ENCODE measurements around the gene MREG.
"Not testable (repeated sequence)": the region's sequence is repeated elsewhere in the genome, so short reads cannot be mapped to it uniquely, and the experiment has no call there.

The MREG gene

DNA sequence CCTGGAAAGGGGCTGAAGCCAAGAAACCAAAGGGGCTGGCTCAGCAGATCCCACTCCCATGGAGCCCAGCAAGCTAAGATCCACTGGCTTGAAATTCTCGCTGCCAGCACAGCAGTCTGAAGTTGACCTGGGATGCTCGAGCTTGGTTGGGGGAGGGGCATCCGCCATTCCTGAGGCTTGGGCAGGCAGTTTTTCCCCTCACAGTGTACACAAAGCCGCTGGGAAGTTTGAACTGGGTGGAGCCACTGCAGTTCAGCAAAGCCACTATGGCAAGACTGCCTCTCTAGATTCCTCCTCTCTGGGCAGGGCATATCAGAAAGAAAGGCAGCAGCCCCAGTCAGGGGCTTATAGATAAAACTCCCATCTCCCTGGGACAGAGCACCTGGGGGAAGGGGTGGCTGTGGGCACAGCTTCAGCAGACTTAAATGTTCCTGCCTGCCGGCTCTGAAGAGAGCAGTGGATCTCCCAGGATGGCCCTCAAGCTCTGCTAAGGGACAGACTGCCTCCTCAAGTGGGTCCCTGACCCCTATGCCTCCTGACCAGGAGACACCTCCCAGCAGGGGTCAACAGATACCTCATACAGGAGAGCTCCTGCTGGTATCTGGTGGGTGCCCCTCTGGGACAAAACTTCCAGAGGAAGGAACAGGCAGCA lies 24.7 kb downstream of the MREG start:
- DNase-seq (ENCODE audit: low spot score) = not testable (repeated sequence)

DNA sequence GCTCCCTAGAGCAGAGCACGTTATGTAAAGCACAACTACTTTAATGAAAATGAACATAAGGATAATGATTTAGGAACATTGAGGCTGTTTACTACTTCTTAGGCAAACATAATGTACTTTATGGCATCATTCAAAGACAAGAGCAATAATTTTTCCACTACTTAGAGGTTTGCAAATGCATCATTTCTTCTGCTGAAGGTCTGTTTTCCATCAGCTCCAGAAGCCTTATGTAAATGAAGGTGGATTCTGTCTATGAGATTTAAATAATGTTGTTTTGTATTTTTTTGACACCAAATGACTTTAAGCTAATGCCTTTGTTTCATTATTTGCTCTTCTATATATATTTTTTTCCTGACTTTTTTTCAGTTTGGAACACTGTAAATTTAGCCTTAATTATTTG lies 28.1 kb downstream of the MREG start:
- no peak for DNase-seq (ENCODE audit: low spot score)

DNA sequence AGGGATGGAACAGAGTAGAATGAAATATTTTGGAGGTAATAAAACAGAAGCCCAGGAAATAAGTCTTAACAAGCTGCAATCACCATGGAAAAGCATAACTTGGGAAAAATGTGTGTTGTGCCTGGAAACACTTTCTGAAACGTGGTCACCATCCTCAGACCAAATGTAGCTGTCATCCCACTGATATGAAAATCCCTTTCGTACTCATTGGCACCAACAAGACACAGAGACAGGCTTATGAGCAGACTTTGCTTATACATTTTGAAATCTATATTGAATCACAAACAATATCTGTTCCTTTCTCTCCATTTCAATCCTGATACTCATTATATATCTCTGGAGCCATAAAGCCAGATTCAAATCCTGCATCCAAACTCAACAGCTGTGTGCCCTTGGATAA lies 28.7 kb downstream of the MREG start:
- no peak for DNase-seq (ENCODE audit: low spot score)

DNA sequence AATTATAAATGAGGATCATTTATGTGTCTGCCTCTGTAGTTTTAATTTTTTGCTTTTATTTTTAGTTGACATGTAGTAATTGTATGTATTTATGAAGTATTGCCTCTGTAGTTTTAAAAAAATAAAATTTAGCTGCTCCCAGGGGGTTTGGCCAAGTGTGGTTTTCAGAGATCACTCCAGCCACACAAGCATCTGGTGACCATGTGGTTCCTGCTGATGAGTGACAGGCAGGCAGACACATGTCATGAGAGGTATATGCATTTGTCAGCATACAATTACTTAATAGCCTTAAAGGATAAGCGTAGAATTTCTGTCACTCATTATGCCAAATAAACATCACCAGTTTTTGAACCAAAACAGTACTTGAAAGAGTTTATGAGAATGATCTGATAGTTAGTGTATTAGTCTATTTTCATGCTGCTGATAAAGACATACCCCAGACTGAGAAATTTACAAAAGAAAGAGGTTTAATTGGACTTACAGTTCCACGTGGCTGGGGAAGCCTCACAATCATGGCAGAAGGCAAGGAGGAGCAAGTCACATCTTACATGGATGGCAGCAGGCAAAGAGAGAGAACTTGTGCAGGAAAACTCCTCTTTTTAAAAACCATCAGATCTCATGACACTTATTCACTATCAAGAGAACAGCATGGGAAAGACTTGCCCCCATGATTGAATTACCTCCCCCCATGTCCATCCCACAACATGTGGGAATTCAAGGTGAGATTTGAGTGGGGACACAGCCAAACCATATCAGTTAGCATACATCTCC lies 29.6 kb downstream of the MREG start:
- DNase-seq (ENCODE audit: low spot score) = no peak

DNA sequence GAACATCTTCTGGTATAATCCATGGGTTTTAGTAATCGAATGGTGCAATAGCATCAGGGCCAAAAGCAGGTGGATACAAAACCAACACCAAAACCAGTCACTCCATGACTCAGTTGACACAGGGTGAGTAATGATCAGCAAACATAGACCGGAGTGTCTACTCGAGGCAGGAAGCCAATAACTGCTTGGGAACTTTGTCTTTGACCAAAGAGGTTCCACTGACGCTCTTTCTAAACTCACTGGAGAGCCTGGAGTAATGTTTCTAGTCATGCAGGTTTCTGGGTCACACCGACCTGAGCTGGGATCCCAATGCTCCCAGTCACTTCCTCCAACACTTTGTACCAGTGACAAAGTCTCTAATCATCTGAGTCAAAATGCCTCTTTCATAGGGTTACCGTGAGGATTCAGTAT lies 30.9 kb downstream of the MREG start:
- no peak for DNase-seq (ENCODE audit: low spot score)

DNA sequence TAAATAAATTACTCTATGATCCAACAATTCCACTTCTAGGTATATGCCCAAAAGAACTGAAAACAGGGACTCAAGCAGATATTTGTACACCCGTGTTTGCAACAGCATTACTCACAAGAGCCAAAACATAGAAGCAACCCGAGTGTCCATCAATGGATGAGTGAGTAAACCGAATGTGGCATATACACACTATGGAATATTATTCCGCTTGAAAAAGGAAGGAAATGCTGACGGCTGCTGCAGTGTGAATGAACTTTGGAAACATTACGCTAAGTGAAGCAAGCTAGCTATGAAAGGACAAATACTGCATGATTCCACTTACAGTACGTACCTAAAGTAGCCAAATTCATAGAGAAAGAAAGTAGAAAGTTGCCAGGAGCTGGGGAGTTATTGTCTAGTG lies 32.2 kb downstream of the MREG start:
- no peak for DNase-seq (ENCODE audit: low spot score)

DNA sequence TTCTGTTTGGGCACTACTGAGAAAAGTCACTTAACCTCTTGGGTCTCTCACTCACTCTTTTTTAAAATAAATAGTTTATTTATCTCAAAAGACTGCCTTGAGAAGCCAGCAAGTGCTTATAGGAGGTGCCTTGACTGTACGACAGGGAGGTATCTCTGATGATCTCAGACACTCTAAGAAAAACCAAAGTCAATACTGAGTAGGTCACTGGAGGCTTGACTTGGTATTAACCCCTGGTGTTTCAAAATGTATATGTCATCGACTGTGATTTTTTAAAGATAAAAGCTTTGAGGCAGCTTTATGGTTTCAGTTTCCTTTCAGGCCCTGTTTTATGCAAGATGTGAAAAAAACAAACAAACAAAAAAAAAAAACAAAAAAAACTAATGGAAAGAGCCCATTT lies 33.7 kb downstream of the MREG start:
- DNase-seq (ENCODE audit: low spot score) = no peak

DNA sequence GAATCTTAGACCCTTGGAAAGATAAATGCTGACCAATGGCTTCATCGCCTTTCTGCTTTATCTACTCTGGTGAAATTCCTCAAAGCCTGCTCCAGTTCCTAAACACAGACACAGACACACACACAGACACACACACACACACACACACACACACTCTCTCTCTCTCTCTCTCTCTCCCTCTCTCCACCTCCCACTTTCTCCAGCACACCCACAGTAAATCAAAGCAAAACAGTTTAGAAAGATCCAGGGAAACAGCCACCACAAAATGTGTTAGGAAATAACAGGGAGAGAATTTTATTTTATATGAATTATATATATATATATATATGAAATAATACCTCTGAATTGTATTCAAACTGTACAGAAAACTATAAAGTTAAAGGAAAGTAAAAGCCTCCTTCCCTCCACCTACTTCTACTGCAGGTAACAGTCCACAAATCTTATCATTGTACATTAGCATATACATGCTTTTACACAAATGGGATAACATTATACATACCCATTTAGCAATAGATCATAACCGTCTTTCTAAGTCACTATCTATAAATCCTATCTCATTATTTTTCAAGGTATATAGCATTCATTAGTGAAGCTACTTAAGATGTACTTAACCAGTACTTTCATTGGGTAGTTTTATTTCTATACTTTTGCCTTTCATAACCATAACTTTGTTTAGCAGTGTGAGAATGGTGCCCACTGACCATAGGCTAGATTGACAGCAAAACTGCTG lies 38.5 kb downstream of the MREG start:
- DNase-seq (ENCODE audit: low spot score) = no peak

DNA sequence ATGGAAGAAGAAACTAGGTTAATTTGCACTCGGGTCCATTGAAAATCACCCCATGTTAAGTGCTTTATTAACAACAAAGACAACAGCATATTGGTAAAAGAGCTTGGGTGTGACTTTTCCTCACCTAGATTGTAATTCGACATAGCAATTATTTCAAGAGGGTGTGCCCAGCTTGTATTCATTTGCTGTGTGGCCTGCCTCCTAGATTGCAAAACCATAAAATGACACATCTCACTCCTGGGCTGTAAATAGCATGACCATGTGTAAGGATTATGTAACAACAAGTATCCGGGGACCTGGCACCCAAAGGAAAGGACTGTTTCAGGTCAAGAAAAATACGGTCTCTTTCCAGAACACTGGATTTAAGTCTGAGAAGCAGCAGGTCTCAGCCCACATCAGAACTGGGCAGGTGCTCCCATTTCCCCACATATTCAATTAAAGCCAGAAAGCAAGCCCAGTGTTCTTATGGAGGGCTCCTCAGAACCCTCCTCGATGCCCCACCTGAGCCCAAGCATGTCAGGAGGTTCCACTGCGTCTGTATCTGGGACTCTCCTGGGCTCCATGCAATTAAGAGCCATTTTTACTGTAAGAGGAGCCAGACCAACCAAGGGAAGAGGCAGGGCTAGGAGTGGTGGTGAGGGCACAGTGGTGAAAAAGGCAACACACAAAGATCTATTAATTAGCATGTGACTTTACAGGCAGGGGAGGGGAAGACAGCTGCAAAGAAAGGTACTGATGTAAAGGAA lies 39.2 kb downstream of the MREG start:
- DNase-seq (ENCODE audit: low spot score) = no peak

DNA sequence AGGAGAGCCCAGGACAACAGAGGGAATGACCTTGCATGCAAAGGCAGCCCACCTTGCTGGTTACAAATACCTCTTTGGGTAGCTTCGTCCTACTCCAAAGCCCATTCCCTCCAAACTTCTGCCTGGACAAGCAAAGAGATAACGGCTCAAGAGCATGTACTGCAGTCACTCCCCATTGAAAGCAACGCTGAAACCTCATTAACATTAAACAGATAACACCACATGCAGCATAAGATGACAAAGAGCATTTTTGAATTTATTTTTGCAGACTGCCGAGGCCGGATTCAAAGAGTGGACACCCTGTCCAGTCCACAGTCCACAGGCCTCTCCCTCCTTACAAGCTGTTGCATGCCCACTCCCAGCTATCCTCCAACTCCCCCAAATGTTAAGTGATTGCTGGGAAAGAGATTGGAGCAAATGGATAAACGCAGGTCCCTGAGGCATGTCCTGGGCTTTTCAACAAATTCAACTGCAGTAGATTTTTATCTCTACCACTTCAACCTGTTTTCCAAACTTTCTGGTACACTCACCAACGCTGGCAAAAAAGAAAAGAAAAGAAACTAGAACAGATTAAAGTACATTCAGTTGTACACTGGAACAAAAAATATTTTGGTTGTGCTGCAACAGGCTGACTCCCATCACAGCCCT lies 40.1 kb downstream of the MREG start:
- no peak for DNase-seq (ENCODE audit: low spot score)

DNA sequence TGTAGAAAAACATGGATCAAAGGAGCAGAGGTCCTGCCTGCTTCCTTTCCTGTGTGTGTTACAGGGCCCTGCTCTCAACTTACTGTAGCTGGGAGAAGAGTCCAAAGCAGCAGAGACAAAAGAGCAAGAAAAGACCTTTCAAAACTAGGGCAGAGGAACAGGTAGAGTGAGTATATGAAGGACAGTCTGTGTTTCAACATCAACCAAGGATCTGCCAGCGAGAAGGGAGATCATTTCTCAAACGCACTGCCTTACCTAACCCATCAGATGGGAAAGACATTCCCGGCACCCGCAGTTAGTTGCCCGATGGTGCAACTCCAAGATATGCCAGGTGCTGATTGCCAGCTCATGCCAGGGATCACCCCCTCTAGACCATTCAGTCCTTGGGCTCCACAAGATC lies 41.7 kb downstream of the MREG start:
- DNase-seq (ENCODE audit: low spot score) = no peak

DNA sequence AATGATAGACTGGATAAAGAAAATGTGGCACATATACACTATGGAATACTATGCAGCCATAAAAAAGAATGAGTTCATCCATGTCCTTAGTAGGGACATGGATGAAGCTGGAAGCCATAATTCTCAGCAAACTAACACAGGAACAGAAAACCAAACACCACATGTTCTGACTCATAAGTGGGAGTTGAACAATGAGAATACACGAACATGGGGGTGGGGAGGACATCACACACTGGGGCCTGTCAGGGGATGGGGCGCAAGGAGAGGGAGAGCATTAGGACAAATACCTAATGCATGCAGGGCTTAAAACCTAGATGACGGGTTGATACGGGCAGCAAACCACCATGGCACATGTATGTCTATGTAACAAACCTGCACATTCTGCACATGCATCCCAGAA lies 42.5 kb downstream of the MREG start:
- DNase-seq (ENCODE audit: low spot score) = not testable (repeated sequence)

DNA sequence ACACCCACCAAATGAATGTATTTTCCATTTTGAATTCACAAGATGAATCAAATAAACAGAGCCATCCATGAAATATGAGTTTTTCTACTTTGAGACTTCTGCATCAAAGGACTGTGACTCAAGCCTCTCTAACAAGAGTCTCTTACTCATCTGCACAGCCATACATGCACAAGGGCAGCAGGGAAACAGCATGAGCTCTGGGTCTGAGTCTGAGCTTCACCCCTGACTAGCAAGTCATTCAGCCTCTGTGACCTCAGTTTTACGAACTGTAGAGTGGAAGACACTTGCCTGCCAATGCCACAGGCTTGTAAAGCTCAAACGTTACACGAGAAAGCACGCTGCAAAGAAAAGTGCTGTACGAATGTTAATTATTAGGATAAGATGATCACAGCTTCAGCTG lies 42.9 kb downstream of the MREG start:
- no peak for DNase-seq (ENCODE audit: low spot score)

DNA sequence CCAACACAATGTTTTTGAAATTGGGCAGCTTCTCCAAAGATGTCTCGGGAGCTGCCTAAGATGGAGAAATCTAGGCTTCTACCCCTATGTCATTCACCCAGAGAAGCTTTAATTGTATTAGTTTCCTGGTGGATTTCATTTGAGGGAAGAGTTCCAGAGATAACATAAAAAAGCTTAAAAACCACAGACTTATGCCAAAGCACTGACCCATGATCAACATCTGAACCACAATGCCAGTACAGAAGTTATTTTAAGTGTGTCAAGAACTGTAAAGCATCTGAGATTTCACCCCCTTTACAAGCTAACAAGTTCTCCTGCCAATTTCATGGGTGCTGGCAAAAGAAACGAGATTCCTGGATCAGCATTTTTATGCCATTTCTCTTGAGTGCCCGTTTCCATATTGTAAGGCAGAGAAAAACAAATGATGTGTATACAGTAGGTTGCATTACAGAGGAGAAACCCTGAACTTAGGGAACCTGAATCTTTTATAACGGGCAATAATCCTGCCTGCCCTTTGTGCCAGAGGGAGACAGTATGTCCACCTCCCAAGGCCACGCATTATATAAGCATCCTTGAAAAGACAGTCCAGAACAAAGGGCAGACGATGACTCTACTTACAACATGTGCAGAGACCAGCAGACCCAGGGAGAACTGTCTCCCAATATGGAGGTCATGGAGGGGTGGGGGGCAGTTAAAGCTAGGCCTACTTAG lies 44.1 kb downstream of the MREG start:
- no peak for DNase-seq (ENCODE audit: low spot score)

DNA sequence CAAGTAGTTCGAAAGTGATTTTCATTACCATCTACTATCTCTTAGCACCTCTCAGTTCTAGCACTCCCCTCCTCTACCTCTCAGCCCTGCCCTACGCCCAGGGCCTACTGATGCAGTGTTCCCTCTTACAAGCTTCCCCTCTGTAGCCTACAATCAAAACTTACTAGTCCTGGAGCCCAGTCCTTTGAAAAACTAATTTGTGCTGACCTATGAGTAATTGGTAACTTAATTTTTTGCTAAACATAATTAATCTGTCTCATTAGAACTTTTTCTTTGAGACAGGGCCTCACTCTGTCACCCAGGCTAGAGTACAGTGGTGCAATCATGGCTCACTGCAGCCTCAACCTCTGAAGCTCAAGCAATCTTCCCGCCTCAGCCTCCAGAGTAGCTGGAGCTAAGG lies 44.9 kb downstream of the MREG start:
- DNase-seq (ENCODE audit: low spot score) = no peak

DNA sequence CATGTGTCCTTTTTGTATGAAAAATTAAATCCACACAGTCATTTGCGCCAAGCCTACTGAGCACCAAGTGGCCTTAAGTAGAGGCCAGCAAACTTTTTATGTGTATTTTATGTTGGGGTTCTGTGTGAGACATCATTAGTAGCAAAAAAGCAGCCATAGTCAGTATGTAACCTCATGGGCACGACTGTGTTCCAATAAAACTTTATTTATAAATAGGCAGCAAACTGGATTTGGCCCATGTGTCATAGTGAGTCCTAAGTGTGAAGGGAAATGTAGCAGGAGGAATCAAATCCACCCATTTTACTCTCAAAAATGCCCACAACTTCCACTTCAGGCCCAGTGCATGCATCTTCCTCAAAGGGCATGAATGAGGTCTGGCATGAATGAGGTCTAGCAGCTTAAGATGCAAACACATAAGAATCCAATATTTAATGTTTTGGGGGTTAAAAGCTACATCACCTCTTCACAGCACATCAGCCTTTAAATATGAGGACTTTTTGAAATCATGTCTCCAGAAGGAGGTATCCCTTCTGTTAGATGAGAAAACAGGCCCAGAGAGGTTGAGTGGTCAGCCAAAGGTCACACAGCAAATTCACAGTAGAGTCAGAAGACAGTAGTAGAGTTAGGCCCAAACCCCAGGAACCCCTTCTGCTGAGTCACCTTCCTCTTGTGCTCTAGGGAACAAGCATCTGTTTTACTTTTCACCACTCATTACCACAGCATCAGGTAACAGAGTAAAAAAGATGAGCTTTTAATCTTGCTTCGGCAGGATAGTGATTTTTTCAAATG lies 45.6 kb downstream of the MREG start:
- no peak for DNase-seq (ENCODE audit: low spot score)

DNA sequence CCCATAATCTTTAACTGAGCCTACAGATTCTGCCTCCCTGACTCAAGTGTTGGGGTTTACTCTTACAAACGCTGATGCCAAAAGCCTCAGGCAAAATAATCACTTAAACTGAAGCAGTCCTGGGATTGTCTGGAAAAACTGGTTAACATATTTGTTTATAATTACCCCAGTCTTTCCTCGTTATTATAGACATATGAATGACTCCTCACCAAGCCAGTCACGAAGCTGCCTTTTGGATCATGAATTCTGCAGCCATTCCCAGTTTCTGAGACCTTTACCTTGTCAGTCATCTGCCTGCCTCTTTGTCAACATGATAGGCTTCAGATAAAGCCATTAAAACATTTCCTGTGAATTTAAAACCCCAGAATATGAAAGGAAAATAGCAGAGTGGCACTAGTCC lies 46.4 kb downstream of the MREG start:
- no peak for DNase-seq (ENCODE audit: low spot score)

DNA sequence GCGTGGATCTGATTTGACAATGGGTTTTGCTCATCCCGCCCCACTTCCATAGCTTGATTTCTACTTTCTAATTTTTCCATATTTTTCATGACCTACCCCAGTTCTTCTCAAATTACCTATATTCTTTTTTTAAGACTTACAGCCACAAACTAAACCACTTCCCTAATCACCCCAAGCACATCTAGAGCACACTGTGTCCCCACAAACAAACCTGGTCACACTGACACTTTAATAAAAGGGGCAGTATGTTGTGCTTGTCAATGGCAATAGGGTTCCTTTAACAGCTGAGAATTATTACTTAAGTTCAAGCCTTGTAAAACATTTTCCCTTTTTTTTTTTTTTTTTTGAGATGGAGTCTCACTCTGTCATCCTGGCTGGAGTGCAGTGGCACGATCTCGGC lies 47.1 kb downstream of the MREG start:
- no peak for DNase-seq (ENCODE audit: low spot score)

DNA sequence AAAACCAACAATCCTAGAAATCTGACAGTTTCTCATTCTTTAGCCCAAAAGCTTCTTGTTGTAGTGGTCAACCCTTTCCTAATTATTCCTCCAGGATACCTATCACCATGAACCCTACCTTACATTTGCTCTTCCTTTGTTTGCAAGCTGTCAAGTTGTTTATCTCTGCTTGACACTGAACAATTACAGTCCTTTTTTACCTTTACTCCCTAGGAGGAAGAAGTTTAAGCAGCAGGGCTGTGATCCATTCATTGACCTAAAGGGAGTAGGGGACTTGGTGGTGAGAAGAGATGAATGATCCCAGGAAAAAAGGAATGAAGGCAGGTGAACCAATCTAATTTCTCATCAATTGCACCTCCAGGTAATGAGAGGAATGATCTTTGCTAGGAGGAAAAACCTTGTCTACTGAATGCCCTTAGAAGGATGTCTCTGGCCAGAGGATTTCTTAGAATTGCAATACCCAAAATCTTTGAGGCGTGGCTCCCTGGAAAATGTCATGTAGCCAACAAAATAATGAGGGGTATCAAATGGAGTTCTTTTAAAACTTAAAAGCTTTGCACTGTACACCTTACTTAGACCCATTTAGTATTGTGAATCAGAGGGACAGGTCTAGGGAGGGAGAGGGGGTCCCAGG lies 47.7 kb downstream of the MREG start:
- DNase-seq (ENCODE audit: low spot score) = no peak

DNA sequence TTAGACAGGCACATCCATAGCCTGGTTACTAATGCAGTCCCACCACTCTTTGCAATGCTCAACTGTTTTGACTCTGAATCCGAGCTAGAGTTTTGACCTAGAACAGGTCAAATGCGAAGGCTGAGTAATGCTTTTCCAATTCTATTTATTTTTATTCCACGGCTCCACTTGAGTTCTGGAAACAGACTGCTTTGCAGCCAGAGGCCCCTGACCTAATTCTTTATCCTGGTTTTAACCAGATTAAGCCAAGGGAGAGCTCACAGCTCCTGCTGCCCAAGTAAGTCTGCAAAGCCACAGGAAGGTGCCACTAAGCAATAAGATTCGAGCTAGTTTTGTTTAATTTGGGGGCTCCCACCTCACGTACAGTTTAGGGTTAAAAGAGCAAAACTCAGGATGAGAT lies 51.4 kb downstream of the MREG start:
- no peak for DNase-seq (ENCODE audit: low spot score)
